ENCODE measurements around the gene RUSF1.
"Not testable (repeated sequence)": the region's sequence is repeated elsewhere in the genome, so short reads cannot be mapped to it uniquely, and the experiment has no call there.

The RUSF1 gene

DNA sequence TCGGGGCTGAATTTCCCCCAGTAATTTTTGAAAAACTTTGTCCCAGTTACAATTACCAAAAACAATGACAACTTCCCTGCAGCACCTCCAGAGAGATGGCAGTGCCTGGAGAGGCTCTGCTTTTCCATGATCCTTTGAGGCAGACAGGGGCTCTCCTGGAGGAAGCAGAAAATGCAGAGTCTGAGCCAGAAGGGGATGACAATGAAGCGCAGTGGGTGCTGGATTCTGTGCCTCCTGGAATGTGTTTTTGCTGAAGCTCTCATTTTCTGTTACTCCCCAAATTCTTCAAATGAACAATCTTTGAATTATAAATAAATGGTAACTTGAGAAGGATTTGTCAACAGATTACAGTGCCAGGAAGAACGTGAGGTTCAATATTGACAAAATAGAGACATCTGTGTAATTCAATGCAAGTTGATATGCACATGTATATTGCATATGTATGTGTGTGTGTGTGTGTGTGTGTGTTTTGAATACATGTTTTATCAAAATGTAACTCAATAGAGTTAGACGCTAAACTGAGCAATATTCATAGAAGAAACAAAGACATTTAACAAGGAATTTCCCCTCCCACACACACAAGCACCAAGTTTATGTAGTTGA is 9.7 kb upstream of the RUSF1 start:
- no peak for DNase-seq (ENCODE audit: low spot score)

DNA sequence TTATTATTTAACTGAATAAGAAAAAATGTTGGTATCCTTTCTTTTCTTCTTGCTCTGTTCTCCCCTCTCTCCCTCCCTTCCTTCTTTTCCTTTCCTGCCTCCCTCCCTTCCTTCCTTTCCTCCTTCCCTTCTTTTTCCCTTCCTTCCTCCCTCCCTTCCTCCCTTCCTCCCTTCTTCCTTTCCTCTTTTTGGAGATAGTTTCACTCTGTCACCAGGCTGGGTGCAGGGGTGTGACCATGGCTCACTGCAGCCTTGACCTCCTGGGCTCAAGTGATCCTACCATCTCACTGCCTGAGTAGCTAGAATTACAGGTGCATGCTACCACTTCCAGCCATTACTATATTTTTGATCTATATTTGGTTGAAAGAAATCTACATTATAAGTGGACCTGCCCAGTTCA is 5.7 kb upstream of the RUSF1 start:
- DNase-seq (ENCODE audit: low spot score) = no peak

DNA sequence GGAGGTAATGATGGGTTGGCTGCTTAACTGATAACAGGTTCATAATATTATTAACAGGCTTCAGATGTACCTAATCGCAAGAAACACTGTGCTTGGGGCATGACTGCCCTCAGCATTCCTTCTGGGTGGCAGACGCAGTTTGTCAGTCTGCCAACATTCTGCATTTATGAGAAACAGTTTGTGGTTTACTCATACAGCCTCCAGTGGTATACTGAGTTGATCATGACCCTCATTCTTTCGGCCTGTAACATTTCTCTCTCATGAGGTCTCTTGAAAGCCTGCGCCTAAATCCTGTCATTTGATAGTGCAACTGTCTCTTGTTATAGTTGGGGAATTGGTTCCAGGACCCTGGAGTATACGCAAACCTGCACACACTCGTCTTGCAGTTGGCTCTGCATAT is 4.9 kb upstream of the RUSF1 start:
- peak; percentile 35 for DNase-seq (ENCODE audit: low spot score)

DNA sequence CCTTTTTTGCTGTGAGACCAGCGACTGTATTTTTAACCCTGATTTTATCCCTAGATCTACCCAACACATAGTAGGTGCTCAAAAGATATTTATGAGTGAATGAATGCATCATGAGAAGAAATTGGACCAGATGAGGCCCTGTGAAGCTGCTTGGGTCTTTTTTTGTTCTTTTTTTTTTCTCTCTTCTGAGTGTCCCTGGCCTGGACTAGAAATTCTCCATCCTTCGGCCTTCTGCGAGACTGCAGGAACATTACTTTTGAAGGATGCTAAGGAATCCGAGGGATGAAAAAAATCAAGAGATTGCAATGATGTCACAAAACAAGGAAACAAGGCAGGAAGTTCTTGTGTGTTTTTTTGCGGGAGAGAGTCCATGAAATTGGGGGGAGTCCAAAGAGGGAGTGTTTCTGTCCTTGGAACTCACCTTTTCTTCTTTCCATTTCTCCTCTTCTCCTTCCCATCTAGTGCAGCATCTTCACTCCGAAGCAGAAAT is 560 bp upstream of the RUSF1 start:
- no peak for DNase-seq (ENCODE audit: low spot score)

DNA sequence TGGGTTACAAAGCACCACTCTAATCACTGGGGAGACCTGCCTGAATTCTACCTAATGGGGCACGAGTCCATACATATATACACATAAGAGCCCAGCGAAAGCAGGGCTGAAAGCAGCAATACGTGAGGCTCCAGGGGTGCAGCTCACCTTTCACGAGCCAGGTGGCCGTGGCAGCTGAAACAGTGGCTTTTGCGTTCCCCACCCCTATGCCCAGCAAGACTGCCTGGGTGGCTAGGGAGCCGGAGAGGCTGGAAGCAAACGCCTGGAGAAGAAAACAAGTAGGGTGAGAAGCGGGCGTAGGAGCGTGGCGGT is 618 bp downstream of the RUSF1 start:
- no peak for DNase-seq (ENCODE audit: low spot score)

DNA sequence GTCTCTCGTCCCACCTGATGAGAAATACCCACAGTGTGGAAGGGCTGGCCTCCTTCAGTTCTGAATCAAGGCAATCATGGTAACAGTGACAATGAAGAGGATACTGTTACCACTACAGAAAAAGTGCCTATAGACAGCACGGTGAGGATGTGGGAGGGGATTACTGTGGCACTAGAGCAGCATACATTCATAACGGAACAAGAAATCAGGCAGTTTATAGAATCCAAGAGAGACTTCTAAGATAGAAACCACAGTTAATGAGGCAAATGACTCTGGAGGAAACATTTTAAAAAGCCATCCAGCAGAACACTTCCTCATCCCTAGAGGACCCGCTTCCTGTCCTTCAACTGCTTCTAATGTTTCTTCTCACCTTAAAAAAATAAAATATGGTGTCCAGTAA is 2.7 kb downstream of the RUSF1 start:
- DNase-seq (ENCODE audit: low spot score) = no peak

DNA sequence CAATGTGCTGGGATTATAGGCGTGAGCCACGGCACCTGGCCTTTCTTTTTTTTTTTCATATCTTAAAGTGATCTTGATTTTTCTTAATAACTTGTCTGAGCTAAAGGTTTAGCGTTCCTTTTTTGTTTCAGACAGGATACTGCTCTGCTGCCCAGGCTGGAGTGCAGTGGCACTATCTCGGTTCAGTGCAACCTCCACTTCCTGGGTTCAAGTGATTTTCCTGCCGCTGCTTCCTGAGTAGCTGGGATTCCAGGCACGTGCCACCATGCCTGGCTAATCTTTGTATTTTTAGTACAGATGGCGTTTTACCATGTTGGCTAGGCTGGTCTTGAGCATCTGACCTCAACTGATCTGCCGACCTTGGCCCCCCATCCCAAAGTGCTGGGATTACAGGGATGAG is 4.0 kb downstream of the RUSF1 start:
- DNase-seq (ENCODE audit: low spot score) = no peak

DNA sequence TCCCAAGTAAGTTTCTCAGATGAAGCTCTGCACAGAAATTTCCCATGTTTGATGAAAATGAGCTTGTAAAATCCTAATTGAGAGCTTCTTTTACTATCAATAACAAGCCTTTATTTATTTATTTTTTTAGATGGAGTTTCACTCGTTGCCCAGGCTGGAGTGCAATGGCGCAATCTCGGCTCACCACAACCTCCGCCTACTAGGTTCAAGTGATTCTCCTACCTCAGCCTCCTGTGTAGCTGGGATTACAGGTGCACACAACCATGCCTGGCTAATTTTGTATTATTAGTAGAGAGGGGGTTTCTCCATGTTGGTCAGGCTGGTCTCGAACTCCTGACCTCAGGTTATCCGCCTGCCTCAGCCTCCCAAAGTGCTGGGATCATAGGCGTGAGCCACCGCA is 4.6 kb downstream of the RUSF1 start:
- DNase-seq (ENCODE audit: low spot score) = not testable (repeated sequence)

DNA sequence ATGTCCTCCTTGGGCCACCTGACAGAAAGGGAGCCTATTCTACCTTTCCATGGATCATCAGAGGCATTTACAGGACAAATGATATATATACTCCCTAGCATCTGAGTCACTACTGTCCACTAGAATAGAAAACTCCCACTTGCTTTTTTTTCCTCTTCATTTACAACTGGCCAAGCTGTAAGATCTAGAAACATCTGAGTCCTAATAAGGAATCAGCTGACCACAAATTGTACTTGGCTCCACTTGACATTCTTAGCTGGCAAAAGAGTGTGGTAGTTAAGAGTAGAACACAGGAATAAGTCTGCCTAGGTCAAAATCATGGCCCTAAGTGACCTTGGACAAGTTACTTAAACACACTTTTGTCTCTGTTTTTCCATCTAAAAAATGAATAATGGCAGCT is 5.2 kb downstream of the RUSF1 start:
- no peak for DNase-seq (ENCODE audit: low spot score)

DNA sequence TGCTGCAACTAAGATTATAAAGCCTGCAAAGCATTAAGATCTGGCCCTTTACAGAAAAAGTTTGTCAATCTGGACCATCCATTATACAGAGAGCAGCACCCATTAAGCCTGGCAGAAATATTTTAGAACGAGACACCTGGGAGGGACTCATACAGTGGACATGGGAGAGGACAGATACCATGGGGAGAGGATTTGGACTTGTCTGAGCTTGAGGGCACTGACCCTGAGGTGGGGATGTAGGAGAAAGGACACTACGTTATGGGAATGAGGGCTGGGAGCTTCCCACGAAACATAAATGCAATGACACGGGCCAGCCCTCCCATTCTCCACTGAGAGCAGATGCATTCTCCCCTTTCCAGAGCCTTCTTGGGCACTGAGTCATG is 6.2 kb downstream of the RUSF1 start:
- no peak for DNase-seq (ENCODE audit: low spot score)

DNA sequence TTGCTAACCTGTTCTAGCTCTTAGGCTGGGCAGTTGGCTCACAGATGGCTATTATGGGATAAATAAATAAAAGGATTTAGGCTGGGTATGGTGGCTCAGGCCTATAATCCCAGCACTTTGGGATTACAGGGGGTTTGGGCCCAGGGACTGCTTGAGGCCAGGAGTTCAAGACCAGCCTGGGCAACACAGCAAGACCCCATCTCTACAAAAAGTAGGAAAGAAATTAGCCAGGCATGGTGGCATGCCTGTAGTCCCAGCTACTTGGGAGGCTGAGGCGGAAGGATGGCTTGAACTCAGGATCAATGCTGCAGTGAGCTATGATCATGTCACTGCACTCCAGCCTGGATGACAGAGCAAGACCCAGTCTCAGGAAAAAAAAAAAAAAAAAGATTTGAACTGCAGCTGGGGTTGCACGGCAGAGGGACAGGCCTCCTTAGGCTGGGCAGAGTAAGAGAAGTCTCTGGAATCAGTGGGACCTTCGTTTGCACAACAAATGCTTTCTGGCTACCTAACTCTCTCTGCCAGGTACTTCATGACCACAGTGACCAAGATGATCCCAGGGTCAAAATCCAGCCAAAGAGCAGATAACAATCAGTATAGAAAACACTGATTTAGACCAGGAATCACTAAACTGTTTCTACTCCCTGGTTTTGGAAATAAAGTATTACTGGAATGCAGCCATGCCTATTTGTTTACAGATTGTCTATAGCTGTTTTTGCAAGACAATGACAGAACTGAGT is 6.8 kb downstream of the RUSF1 start:
- DNase-seq (ENCODE audit: low spot score) = no peak

DNA sequence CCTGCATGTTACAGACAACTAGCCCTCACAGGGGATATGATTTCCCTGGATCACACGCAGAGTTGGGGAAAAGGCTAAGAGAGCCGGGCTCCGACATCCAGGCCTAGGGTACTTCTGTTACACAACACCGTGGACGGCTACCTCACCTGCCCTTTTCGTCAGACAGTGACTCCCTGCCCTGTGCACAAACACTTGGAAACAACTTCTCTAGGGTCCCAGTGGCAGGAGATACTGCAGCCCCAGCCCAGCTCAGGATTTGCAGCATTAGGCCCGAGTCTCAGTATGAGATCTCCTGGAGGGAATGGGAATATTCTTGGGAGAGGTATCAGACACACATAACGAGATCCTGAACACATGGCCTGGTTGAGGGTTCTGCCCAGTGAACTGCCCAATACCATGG is 8.3 kb downstream of the RUSF1 start:
- no peak for DNase-seq (ENCODE audit: low spot score)

DNA sequence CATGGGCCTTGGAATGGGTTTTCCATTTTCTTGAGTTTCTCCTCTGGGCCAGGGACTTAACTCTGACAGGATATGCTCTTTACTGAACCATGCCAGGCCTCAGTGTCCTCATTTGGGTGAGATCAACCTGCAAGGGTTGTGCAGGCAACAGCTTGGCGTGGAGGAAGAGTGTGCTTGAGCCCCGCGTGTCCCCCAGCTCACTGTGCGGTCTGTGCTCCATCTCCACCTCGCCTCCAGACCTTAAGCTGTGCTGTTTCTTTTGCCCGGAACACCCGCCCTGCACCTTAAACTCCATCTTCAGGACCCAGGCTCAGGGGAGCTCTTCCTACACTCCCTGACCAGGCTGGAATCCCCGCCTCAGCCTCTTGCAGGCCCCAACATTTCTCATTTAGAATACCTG is 9.7 kb downstream of the RUSF1 start:
- no peak for DNase-seq (ENCODE audit: low spot score)

DNA sequence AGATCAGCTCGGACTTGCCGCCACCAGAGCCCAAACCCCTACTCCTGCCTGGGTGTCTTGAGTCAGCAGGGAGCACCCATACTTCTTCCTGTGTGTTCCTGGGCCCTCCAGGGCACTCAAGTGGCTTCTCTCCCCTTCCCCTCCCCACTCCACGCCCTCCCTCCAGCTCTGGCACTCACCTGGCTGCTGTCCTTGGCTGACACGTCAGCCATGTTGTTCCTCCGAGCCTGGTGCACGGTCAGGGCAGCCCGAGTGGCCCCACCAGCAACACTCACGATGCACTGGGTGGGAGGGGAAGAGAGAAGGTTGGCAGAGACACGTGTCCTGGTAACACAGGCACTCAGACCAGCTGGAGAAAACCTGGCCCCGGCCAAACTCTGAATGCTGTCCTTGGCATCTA is 11.5 kb downstream of the RUSF1 start:
- DNase-seq (ENCODE audit: low spot score) = no peak

DNA sequence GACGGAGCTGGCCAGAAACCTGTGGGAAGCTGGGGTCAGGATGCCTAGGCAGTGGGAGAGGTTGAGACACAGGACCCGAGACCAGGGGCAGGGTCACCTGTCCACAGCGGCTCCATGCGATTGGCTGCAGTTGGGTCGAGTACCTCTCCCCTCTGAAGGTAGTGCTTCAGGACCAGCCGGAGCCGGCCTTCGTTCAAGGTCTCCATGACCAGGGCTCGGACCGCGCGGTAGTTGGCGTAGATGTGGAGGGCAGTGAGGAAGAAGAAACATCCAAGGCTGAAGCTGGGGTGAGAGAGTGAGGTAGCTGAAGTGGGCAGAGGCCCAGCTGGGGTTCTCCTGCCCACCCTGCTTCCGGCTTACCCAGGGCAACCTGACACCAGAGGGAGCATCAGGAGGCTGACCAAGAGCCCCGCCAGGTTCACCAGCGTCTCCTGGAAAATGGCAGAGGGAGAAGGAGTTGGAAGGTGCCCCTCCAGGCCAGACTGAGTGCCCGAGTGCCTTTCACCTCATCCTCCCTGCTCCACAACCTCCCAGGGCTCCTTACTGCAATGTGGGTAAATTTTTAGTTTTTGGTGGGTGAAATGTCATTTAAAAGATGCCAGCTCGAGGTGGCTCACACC is 14.6 kb downstream of the RUSF1 start:
- no peak for DNase-seq (ENCODE audit: low spot score)

DNA sequence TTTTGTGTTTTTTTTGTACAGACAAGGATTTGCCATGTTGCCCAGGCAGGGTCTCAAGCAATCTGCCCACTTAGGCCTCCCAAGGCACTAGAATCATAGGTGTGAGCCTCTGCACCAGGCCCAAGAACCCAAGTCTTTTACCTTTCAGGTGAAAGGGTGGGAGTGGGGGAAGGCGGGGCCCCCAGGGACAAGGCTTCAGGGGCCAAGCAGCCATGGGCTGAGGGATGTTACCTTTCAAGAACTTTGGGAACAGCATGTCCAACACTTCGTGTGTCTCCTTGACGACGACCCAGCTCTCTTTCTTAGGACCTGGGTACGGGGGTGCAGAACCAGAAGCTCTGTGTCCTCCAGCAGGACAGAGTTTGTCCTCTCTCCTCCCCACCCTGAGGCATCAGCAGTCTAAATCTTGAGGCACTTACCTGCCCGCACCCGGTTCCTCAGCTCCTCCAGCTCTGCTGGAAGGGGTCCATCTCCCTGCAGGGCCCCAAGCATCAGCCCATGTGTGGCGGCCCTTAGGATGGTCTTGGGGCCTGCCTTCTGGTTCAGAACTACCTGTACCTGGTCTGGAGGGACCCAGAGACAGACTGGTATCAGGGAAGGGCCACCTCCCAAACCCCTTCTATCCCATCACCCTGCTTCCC is 16.3 kb downstream of the RUSF1 start:
- no peak for DNase-seq (ENCODE audit: low spot score)

DNA sequence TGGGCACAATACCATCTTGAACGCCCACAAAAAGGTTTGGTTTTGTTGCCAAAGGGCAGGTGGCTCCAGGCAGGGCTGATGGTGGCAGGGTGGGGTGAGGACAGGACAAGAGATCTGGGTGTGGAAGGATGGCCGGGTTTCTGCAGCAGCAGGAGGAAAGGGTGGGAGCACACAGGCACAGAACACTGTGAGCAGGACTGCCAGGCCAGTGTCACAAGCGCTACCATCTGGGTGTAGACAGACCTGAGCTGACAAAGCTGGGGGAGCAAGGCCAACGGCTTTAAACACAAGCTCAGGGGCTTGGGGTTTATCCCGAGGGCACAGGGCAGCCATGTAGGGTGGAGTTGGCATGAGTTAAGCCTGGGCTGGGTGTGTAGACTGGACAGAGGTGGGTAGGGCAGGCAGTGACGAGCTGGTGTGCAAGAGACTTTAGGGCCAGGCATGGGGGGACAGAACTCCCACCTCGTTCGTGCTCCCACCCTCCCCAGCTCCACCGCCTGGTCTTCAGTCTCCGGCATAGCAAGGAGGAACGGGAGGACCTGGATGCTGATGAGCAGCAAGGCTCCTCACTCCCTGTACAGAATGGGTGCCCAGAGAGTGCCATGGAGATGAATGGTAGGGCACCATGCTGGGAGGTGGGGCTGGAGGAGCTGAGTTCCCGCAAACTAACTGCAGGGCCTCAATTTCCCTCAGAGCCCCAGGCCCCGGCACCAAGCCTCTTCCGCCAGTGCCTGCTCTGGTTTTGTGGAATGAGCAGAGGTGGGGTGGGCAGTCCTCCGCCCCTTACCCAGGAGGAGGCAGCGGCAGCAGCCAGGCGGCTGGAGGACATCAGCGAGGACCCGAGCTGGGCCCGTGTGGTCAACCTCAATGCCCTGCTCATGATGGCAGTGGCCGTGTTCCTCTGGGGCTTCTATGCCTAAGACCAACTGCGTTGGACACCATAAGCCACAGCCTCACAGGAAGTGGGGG is 18.3 kb downstream of the RUSF1 start:
- DNase-seq (ENCODE audit: low spot score) = no peak

DNA sequence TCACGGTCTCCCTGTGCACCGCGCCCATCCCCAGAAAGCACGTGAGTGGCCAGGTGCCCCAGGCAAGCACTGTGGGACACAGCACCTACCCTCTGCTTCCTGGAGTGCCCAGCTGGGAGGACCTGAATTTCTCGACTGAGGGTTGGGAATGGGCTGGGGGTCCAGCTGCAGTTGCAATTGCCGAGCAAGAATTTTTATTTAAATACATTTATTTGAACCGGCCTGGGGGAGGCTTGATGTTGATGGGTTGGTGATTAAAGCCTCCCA is 19.0 kb downstream of the RUSF1 start:
- DNase-seq (ENCODE audit: low spot score) = no peak

DNA sequence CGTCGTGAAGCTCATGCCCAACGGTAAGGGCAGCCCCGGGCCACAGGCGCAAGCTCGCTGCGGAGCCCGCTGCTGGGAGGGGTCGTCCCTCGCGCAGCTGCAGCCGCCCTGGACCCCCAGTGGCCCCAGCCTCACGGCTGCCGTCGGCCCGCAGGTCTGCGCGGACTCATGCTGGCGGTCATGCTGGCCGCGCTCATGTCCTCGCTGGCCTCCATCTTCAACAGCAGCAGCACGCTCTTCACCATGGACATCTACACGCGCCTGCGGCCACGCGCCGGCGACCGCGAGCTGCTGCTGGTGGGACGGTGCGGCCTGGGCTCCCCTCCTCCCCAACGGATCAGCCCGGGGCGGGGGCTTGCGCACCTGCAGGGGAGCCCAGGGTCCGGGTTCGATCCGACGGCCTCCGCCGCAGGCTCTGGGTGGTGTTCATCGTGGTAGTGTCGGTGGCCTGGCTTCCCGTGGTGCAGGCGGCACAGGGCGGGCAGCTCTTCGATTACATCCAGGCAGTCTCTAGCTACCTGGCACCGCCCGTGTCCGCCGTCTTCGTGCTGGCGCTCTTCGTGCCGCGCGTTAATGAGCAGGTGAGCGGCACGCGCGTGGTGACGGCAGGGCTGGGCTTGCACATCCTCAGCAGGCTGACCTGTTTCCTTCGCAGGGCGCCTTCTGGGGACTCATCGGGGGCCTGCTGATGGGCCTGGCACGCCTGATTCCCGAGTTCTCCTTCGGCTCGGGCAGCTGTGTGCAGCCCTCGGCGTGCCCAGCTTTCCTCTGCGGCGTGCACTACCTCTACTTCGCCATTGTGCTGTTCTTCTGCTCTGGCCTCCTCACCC is 19.5 kb downstream of the RUSF1 start:
- no peak for DNase-seq (ENCODE audit: low spot score)

DNA sequence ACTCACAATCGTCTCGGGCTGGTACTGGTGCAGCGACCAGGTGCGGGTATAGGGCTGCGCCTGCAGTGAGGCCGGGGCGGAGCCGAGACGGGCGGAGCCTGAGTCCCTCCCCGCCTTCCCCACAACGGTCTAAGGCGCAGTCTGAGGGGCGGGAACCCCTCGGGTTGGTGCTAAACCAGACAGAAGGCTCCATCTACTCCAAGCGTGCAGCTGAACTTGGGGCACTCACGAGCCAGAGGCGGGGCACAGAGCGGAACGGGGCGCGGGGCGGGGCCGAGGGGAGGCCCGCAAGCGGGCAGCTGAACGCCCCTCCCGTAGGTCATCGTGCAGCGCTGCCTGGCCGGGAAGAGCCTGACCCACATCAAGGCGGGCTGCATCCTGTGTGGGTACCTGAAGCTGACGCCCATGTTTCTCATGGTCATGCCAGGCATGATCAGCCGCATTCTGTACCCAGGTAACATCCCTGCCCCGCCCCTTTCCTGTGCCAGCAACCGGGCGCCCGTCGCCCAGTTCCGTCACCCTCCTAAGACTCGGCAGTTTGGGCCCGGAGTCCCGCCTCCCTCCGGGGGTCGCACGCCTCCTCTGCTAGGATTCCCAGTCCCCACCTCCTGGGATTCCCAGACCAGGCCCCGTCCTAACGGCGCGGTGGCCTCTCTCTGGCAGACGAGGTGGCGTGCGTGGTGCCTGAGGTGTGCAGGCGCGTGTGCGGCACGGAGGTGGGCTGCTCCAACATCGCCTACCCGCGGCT is 20.3 kb downstream of the RUSF1 start:
- peak; percentile 56 for DNase-seq (ENCODE audit: low spot score)

All from hematopoietic multipotent progenitor cell treated with erythropoietin and hydrocortisone succinate and interleukin-3 and kit ligand, for 15 days (in vitro differentiated cells).